Fibroblast of mammary gland (primary cell): ENCODE results near the gene CCS.

Experiments
- DNase-seq: peaks from one replicate; pipeline ENCODE4 v3.0.0-alpha.2; 2010; ENCODE audit warnings: low read depth
- H3K4me3 ChIP-seq: 2 replicates; pipeline ENCODE4 v1.5.1; 2011; ENCODE audit warnings: low read depth, mild to moderate bottlenecking, low read length, moderate library complexity; ENCODE audit not compliant: control insufficient read depth
- CTCF ChIP-seq: conservative IDR thresholded peaks from 2 replicates; pipeline ENCODE4 v1.5.1; 2011; ENCODE audit warnings: low read depth, low read length, inconsistent platforms; ENCODE audit not compliant: control insufficient read depth, insufficient read depth

The CCS gene

GRCh38 chr11:66561975-66562248, 31.1 kb upstream of the CCS start:
- no peak for TF ChIP-seq CTCF
- no peak overlapping the region for H3K4me3 ChIP-seq
- no peak for DNase-seq

GRCh38 chr11:66562275-66562674, 30.7 kb upstream of the CCS start:
- no peak for DNase-seq
- no peak for TF ChIP-seq CTCF
- no peak overlapping the region for H3K4me3 ChIP-seq

GRCh38 chr11:66562907-66563583, 29.9 kb upstream of the CCS start:
- TF ChIP-seq CTCF = no peak
- H3K4me3 ChIP-seq = no peak overlapping the region
- no peak for DNase-seq

- H3K4me3 ChIP-seq = no peak overlapping the region
- TF ChIP-seq CTCF = no peak
- no peak for DNase-seq
Measured at GRCh38 chr11:66563832-66564231, 29.2 kb upstream of the CCS start.

- DNase-seq = no peak
- TF ChIP-seq CTCF = no peak
- H3K4me3 ChIP-seq = no peak overlapping the region
Measured at GRCh38 chr11:66564538-66564937, 28.4 kb upstream of the CCS start.

GRCh38 chr11:66564984-66565383, 28.0 kb upstream of the CCS start:
- no peak for DNase-seq
- no peak overlapping the region for H3K4me3 ChIP-seq
- no peak for TF ChIP-seq CTCF

GRCh38 chr11:66566221-66566620, 26.8 kb upstream of the CCS start:
- no peak for DNase-seq
- TF ChIP-seq CTCF = no peak
- no peak overlapping the region for H3K4me3 ChIP-seq
